ENCODE results near the gene SGTB. TPM values are rescaled to one million over a fixed set of nuclear protein-coding genes. Genes with fewer than 3 reads are reported as not detected.
"Not testable (repeated sequence)": the region's sequence is repeated elsewhere in the genome, so short reads cannot be mapped to it uniquely, and the experiment has no call there.

The SGTB gene
- total and polyA plus RNA-seq, 2 donors from 2014 or later: 1.6 to 8.8 TPM

- intact Hi-C loops (cut with DNase I); H3K36me3 ChIP-seq (ENCODE audit: control insufficient read depth in 2 of 3, insufficient read depth in 3 of 3, low read length in 3 of 3); H3K4me1 ChIP-seq (ENCODE audit: control insufficient read depth in 2 of 3, insufficient read depth in 2 of 3, low read depth in 1 of 3, low read length in 3 of 3); FAIRE-seq; H3K9me3 ChIP-seq (ENCODE audit: control insufficient read depth in 2 of 3, insufficient read depth in 1 of 3, low read length in 3 of 3); DNase-seq; H3K4me3 ChIP-seq (ENCODE audit: low read length in 3 of 3); H3K9ac ChIP-seq (ENCODE audit: low read length in 3 of 3); H3K27ac ChIP-seq (ENCODE audit: low read depth in 2 of 2, low read length in 2 of 2); H3K27me3 ChIP-seq (ENCODE audit: control insufficient read depth, insufficient read depth, low read length): not testable (repeated sequence)
Observed at GRCh38 chr5:65732046-65732445, 10.1 kb upstream of the SGTB start.

DNA sequence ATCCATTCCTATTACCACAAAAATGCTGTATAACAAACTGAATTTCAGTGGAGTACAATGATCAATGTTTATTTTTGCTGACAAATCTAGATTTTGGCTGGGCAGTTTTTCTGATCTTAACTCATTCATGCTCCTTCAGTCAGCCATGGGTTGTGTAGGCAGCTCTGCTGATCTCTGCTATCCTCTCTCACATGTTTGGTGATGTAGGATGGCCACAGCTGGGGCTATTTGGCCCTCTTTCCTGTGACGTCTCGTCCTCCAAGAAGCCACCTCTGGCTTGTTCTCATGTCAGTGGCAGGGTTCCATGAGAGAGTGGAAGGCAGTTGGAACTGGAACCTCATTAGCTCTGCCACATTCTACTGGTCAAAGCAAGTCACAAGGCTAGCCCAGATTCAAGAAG is 9.0 kb upstream of the SGTB start:
- no peaks in the 10 kb centered on the region for H3K36me3 ChIP-seq (ENCODE audit: control insufficient read depth in 2 of 3, insufficient read depth in 3 of 3, low read length in 3 of 3)
- intact Hi-C loops (cut with DNase I): no loop called here
- no peak overlapping the region for H3K4me3 ChIP-seq (ENCODE audit: low read length in 3 of 3)
- H3K27ac ChIP-seq (ENCODE audit: low read depth in 2 of 2, low read length in 2 of 2): no peak overlapping the region
- H3K9me3 ChIP-seq (ENCODE audit: control insufficient read depth in 2 of 3, insufficient read depth in 1 of 3, low read length in 3 of 3): no peaks in the 10 kb centered on the region
- TF ChIP-seq, protein P1, sequence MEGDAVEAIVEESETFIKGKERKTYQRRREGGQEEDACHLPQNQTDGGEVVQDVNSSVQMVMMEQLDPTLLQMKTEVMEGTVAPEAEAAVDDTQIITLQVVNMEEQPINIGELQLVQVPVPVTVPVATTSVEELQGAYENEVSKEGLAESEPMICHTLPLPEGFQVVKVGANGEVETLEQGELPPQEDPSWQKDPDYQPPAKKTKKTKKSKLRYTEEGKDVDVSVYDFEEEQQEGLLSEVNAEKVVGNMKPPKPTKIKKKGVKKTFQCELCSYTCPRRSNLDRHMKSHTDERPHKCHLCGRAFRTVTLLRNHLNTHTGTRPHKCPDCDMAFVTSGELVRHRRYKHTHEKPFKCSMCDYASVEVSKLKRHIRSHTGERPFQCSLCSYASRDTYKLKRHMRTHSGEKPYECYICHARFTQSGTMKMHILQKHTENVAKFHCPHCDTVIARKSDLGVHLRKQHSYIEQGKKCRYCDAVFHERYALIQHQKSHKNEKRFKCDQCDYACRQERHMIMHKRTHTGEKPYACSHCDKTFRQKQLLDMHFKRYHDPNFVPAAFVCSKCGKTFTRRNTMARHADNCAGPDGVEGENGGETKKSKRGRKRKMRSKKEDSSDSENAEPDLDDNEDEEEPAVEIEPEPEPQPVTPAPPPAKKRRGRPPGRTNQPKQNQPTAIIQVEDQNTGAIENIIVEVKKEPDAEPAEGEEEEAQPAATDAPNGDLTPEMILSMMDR (IDR thresholded peaks at IDR 0.05; ENCODE audit: borderline replicate concordance, extremely low read depth, insufficient read depth): no peak
- H3K9ac ChIP-seq (ENCODE audit: low read length in 3 of 3): no peak overlapping the region
- H3K4me1 ChIP-seq (ENCODE audit: control insufficient read depth in 2 of 3, insufficient read depth in 2 of 3, low read depth in 1 of 3, low read length in 3 of 3): no peaks in the 10 kb centered on the region
- FAIRE-seq (no peak), DNase-seq (no peak)
- no peaks in the 10 kb centered on the region for H3K27me3 ChIP-seq (ENCODE audit: control insufficient read depth, insufficient read depth, low read length)

DNA sequence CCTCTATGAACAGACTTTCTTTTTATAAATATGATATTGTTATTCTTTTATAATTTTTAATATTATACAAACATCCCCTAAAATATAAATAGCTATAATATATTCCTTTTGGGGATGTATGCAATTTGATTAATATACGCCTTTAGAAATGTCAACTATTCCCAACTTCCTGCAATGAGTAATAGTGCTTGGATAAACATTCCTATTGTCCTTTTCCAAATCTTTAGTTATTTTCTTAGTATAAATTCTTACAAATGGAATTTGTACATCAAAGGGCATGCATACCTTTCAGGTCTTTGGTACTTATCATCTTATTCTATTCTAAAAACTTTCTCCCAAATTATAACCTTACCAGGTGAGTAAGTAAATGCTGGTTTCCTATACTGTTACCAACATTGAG is 6.3 kb upstream of the SGTB start:
- Histone ChIP-seq H3K36me3 (ENCODE audit: control insufficient read depth in 2 of 3, insufficient read depth in 3 of 3, low read length in 3 of 3) (no peaks in the 10 kb centered on the region), H3K4me1 (ENCODE audit: control insufficient read depth in 2 of 3, insufficient read depth in 2 of 3, low read depth in 1 of 3, low read length in 3 of 3) (peaks cover 0 to 6% (median 0%) of the 10 kb centered on the region in 3 donors), H3K9ac (ENCODE audit: low read length in 3 of 3) (no peak overlapping the region), H3K9me3 (ENCODE audit: control insufficient read depth in 2 of 3, insufficient read depth in 1 of 3, low read length in 3 of 3) (no peaks in the 10 kb centered on the region), H3K4me3 (ENCODE audit: low read length in 3 of 3) (no peak overlapping the region), H3K27me3 (ENCODE audit: control insufficient read depth, insufficient read depth, low read length) (no peaks in the 10 kb centered on the region), H3K27ac (ENCODE audit: low read depth in 2 of 2, low read length in 2 of 2) (no peak overlapping the region)
- FAIRE-seq (no peak), DNase-seq (no peak)
- intact Hi-C loops (cut with DNase I): no loop called here
- TF ChIP-seq, protein P1 (IDR thresholded peaks at IDR 0.05; ENCODE audit: borderline replicate concordance, extremely low read depth, insufficient read depth): no peak

DNA sequence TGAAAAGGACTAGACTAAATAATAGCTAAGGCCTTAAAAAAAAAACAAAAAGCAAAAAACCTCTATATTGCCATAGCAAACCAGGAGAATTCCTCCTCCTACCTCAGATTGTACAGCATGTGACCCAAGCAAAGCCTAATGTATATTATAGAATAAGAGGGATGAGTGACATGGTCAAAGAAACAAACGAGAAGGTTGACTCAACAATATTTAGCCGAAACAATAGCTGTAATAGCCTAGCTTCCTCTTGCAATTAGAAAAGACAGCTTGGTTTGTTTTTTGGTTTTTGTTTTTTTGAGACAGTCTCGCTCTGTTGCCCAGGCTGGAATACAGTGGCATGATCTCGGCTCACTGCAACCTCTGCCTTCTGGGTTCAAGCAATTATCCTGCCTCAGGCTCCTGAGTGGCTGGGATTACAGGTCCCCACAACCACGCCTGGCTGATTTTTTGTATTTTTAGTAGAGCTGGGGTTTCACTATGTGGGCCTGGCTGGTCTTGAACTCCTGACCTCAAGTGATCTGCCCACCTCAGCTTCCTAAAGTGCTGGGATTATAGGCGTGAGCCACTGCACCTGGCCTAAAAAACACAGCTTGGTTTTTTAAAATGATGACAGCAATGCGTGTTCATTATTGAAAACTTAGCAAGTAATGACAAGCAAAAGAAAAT is 5.7 kb upstream of the SGTB start:
- intact Hi-C loops (cut with DNase I): no loop called here
- no peak for FAIRE-seq
- TF ChIP-seq, protein P1 (IDR thresholded peaks at IDR 0.05; ENCODE audit: borderline replicate concordance, extremely low read depth, insufficient read depth): no peak

More for the DNA sequence above, 5.7 kb upstream of the SGTB start:
- Histone ChIP-seq H3K36me3 (ENCODE audit: control insufficient read depth in 2 of 3, insufficient read depth in 3 of 3, low read length in 3 of 3) (no peaks in the 10 kb centered on the region), H3K27ac (ENCODE audit: low read depth in 2 of 2, low read length in 2 of 2) (no peak overlapping the region), H3K27me3 (ENCODE audit: control insufficient read depth, insufficient read depth, low read length) (no peaks in the 10 kb centered on the region), H3K9me3 (ENCODE audit: control insufficient read depth in 2 of 3, insufficient read depth in 1 of 3, low read length in 3 of 3) (no peaks in the 10 kb centered on the region), H3K9ac (ENCODE audit: low read length in 3 of 3) (no peak overlapping the region), H3K4me3 (ENCODE audit: low read length in 3 of 3) (no peak overlapping the region), H3K4me1 (ENCODE audit: control insufficient read depth in 2 of 3, insufficient read depth in 2 of 3, low read depth in 1 of 3, low read length in 3 of 3) (peaks cover 0 to 6% (median 0%) of the 10 kb centered on the region in 3 donors)
- DNase-seq: no peak

Data from kidney (tissue), 14 donors.